H1 (cell line): ENCODE data around the gene ACTL10. TPM values are rescaled to one million over a fixed set of nuclear protein-coding genes. Genes with fewer than 3 reads are reported as not detected.

Experiments
- TBP ChIP-seq: IDR thresholded peaks from 2 replicates; pipeline ENCODE4 v1.6.1; 2011; ENCODE audit warnings: low read depth, low read length, improper control_type of control experiment
- polyA plus RNA-seq, 7 experiments: library from polyadenylated mRNA; depleted of rRNA in 3 of 7; stranded (reverse) in 5 of 7; unstranded in 2 of 7; fragments of >200 nt in 5 of 7; fragments of 200-250 nt in 2 of 7; gene quantifications; 1 replicate in 5 of 7; 2 replicates in 1 of 7; 4 replicates in 1 of 7; pipeline versions ENCODE4 v1.2.1 to v1.2.3, GENCODE V29; 2011 to 2013; ENCODE audit warnings: missing spikeins in 2 of 7, mixed read lengths in 2 of 7
- total RNA-seq: library from RNA; stranded (reverse); fragmentation: NEBNext Ultra II Directional; extraction: Animal tissue kit (Norgen Biotek cat#: 25700); gene quantifications from 2 replicates; pipeline ENCODE4 v1.2.1, GENCODE V29; 2021

The ACTL10 gene
- total and polyA plus RNA-seq, 2 of the 8 experiments (the other 6 are each of a cell fraction or from before 2014, with no cell fraction given) = 0.26 TPM; not detected in 1

- no peak for TF ChIP-seq TBP
- TF ChIP-seq, all 59 proteins: peak for 0
These were observed 43.9 kb upstream of the ACTL10 start (continued) for GRCh38 chr20:33622705-33623365.
